Lung microvascular endothelial cell (primary cell): Measurements from ENCODE around the gene SP3. TPM values are rescaled to one million over a fixed set of nuclear protein-coding genes. Genes with fewer than 3 reads are reported as not detected.

Experiments used
- DNase-seq, 2 donors: peaks; one replicate each; pipeline versions ENCODE4 v3.0.0 to v3.0.0-alpha.2; 2010; ENCODE audit warnings: low read depth in 2 of 2
- total RNA-seq: library from RNA; depleted of rRNA; stranded (reverse); fragments of >200 nt; gene quantifications from 2 replicates; pipeline ENCODE4 v1.2.1, GENCODE V29; 2014

Gene SP3
- total RNA-seq, 1 donor from 2014 or later = 70.6 TPM

- DNase-seq = no peak
These were observed 21.4 kb downstream of the SP3 start for GRCh38 chr2:173943738-173944137.

- DNase-seq = peak in 1 of 2 donors; percentile 27
These were observed 22.2 kb downstream of the SP3 start for GRCh38 chr2:173942861-173943523.

- DNase-seq = no peak
These were observed 23.6 kb downstream of the SP3 start for GRCh38 chr2:173941567-173941966.

- no peak for DNase-seq
These were observed 24.8 kb downstream of the SP3 start for GRCh38 chr2:173940208-173941020.

GRCh38 chr2:173938700-173939384 is 26.3 kb downstream of the SP3 start:
- no peak for DNase-seq

GRCh38 chr2:173935305-173935704 is 29.9 kb downstream of the SP3 start:
- no peak for DNase-seq

- no peak for DNase-seq
These were observed 30.3 kb downstream of the SP3 start for GRCh38 chr2:173934895-173935294.

- no peak for DNase-seq
These were observed 33.4 kb downstream of the SP3 start for GRCh38 chr2:173931751-173932150.

- no peak for DNase-seq
These were observed 35.7 kb downstream of the SP3 start for GRCh38 chr2:173929441-173929840.

GRCh38 chr2:173926875-173927274 is 38.3 kb downstream of the SP3 start:
- DNase-seq = no peak

GRCh38 chr2:173924285-173924684 is 40.9 kb downstream of the SP3 start:
- DNase-seq = no peak

GRCh38 chr2:173922760-173923159 is 42.4 kb downstream of the SP3 start:
- no peak for DNase-seq

GRCh38 chr2:173922068-173922467 is 43.1 kb downstream of the SP3 start:
- DNase-seq = no peak

GRCh38 chr2:173914055-173914927 is 50.9 kb downstream of the SP3 start:
- no peak for DNase-seq

- DNase-seq = no peak
These were observed 55.3 kb downstream of the SP3 start for GRCh38 chr2:173909846-173910245.

GRCh38 chr2:173906626-173907025 is 58.5 kb downstream of the SP3 start:
- DNase-seq = no peak

GRCh38 chr2:173903601-173904394 is 61.4 kb downstream of the SP3 start:
- no peak for DNase-seq

- DNase-seq = no peak
These were observed 66.2 kb downstream of the SP3 start for GRCh38 chr2:173898996-173899395.

- peak in 1 of 2 donors; percentile 28 for DNase-seq
These were observed 67.0 kb downstream of the SP3 start for GRCh38 chr2:173898178-173898668.

- no peak for DNase-seq
These were observed 68.4 kb downstream of the SP3 start for GRCh38 chr2:173896755-173897154.
